OCI-LY3 (cell line): ENCODE measurements around the gene CCDC6.

Experiments used
- H2AFZ ChIP-seq: fragments of 200-600, 300-600 bp; shearing (Covaris generic); 2 replicates; pipeline ENCODE4 v1.6.0; 2014; ENCODE audit warnings: antibody characterized with exemption, low read depth, low read length
- H3K27ac ChIP-seq: fragments of 200-600, 300-600 bp; sonication (generic); 2 replicates; pipeline ENCODE4 v1.5.1; 2014; ENCODE audit warnings: mild to moderate bottlenecking, low read length, moderate library complexity, mixed read lengths
- H3K27me3 ChIP-seq: fragments of 200-600, 300-600 bp; sonication (generic); 2 replicates; pipeline ENCODE4 v1.6.1; 2014; ENCODE audit warnings: low read depth, low read length, mixed read lengths
- H3K36me3 ChIP-seq: fragments of 200-600, 300-600 bp; sonication (generic); replicated peaks from 2 replicates; pipeline ENCODE3; 2014; ENCODE audit warnings: low read depth, low read length, mixed read lengths
- H3K4me1 ChIP-seq: fragments of 300-600, 200-600 bp; sonication (generic); 2 replicates; pipeline ENCODE4 v1.6.1; 2014; ENCODE audit warnings: low read length, mixed read lengths
- H3K4me2 ChIP-seq: fragments of 200-600, 300-600 bp; sonication (generic); 2 replicates; pipeline ENCODE4 v1.6.1; 2014; ENCODE audit warnings: low read length, mixed read lengths
- H3K4me3 ChIP-seq: fragments of 300-600, 200-600 bp; sonication (generic); 2 replicates; pipeline ENCODE4 v1.5.1; 2014; ENCODE audit warnings: antibody characterized with exemption, mild to moderate bottlenecking, low read length, moderate library complexity
- H3K79me2 ChIP-seq: fragments of 300-600, 200-600 bp; shearing (Covaris generic); 2 replicates; pipeline ENCODE4 v1.6.1; 2014; ENCODE audit warnings: mild to moderate bottlenecking, low read length, mixed read lengths
- H3K9ac ChIP-seq: fragments of 300-600, 200-600 bp; shearing (Covaris generic); 2 replicates; pipeline ENCODE4 v1.6.0; 2014; ENCODE audit warnings: mild to moderate bottlenecking, low read length, moderate library complexity
- H3K9me3 ChIP-seq: fragments of 200-600, 300-600 bp; shearing (Covaris generic); 2 replicates; pipeline ENCODE4 v1.6.1; 2014; ENCODE audit warnings: low read length, mixed read lengths; ENCODE audit not compliant: insufficient read depth
- H4K20me1 ChIP-seq: fragments of 200-600, 300-600 bp; sonication (generic); 2 replicates; pipeline ENCODE4 v1.6.1; 2016; ENCODE audit warnings: low read length, mixed read lengths; ENCODE audit not compliant: insufficient read depth
- EZH2phosphoT487 ChIP-seq: fragments of 200-600 bp; shearing (Covaris generic); IDR thresholded peaks from 2 replicates; pipeline ENCODE4 v1.6.1; 2018; ENCODE audit warnings: antibody characterized with exemption, mixed run types, low read depth
- TF ChIP-seq, protein P1 (sequence below): fragments of 200-600, 300-600 bp; sonication (generic); IDR thresholded peaks from 2 replicates; pipeline ENCODE4 v1.5.1; 2014; ENCODE audit warnings: antibody characterized with exemption, low read length, low read depth

The CCDC6 gene

DNA sequence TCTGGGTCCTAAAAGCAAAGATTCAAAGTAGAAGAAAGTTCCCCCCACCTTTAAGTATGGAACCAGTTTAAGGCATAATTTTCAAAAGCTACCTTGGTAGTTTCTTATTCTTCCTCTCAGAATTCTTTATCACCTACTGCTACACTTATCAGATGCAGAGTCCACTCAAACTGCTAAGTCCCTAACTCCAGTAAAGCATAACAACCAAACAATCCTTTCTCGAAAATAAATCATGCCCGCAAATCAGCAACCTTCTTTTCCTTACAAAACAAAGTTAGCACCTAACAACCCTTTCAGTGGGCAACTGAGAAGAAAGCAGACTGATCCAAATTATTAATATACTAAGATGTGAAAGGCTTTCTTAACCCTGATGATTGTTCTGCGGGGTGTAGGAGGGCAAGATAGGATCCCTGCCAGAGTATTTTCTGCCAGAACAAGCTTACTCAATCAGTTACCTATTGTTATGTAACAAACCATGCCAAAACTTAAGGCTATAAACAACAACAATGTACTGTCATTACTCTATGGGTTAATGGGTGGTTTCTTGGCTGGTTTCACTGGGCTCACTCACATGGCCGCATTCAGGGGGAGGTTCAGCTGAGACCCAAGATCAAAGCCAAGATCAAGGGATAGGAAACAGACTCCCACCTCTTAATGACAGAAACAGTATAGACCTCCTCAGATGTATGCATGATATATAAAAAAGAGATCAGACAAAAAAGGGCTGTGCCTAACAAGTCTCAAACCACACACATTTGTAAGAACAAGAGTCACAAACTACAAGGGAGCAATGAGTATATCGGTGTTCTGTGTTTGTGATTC lies 42.0 kb downstream of the CCDC6 start:
- Histone ChIP-seq H3K79me2 (peaks cover 79% of the 10 kb centered on the region), H3K36me3 (no peaks in the 10 kb centered on the region), H3K4me3 (no peak overlapping the region), H3K27ac (no peak overlapping the region), H2AFZ (no peak overlapping the region), H3K27me3 (no peaks in the 10 kb centered on the region), H4K20me1 (peaks cover 36% of the 10 kb centered on the region), H3K4me1 (peaks cover 13% of the 10 kb centered on the region), H3K4me2 (no peak overlapping the region), H3K9ac (no peak overlapping the region), H3K9me3 (no peaks in the 10 kb centered on the region)
- TF ChIP-seq EZH2phosphoT487 = no peak
- TF ChIP-seq, protein P1, sequence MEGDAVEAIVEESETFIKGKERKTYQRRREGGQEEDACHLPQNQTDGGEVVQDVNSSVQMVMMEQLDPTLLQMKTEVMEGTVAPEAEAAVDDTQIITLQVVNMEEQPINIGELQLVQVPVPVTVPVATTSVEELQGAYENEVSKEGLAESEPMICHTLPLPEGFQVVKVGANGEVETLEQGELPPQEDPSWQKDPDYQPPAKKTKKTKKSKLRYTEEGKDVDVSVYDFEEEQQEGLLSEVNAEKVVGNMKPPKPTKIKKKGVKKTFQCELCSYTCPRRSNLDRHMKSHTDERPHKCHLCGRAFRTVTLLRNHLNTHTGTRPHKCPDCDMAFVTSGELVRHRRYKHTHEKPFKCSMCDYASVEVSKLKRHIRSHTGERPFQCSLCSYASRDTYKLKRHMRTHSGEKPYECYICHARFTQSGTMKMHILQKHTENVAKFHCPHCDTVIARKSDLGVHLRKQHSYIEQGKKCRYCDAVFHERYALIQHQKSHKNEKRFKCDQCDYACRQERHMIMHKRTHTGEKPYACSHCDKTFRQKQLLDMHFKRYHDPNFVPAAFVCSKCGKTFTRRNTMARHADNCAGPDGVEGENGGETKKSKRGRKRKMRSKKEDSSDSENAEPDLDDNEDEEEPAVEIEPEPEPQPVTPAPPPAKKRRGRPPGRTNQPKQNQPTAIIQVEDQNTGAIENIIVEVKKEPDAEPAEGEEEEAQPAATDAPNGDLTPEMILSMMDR = no peak

DNA sequence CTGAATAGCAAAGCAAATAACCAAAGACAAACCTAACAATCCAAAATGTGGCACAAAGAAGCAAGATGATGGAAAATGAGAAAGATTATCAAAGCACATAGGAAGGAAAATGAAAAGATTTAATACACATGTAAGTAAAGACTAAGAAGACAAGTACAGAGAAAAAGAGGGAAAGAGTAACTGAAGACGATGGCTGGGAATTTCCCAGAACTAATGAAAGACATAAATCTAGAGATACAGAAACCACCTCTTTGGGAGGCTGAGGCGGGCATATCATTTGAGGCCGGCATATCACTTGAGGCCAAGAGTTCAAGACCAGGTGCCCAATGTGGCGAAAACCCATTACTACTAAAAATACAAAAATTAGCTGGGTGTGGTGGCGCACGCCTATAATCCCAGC lies 46.8 kb downstream of the CCDC6 start:
- Histone ChIP-seq H3K4me1 (peaks cover 12% of the 10 kb centered on the region), H3K4me3 (no peak overlapping the region), H3K9ac (no peak overlapping the region), H3K79me2 (peaks cover 79% of the 10 kb centered on the region), H4K20me1 (peaks cover 23% of the 10 kb centered on the region), H2AFZ (no peak overlapping the region), H3K9me3 (no peaks in the 10 kb centered on the region), H3K27me3 (no peaks in the 10 kb centered on the region), H3K4me2 (peak overlapping the region; percentile 15), H3K36me3 (no peaks in the 10 kb centered on the region), H3K27ac (no peak overlapping the region)
- TF ChIP-seq, protein P1 = no peak
- TF ChIP-seq EZH2phosphoT487 = no peak

DNA sequence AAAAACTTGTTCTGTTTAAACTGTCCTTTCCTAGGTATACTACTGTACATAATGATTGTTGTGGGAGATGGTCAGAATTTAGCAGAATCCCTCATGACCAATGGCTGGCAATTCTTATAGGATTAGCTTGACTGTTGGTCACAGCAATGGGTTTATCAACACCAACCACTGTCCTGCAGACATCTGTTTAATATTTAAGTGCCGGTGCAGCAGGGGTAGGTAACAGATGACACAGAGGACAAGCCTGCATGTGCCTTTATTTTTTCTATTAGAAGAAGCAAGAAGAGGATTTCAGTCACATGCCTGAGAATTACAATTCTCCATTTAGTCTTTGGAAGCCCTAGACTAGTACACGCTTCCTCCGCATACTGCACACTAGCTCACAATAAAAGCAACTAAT lies 48.4 kb downstream of the CCDC6 start:
- Histone ChIP-seq H3K4me2 (no peak overlapping the region), H3K27me3 (no peaks in the 10 kb centered on the region), H3K9me3 (no peaks in the 10 kb centered on the region), H3K4me3 (no peak overlapping the region), H3K36me3 (no peaks in the 10 kb centered on the region), H4K20me1 (peaks cover 18% of the 10 kb centered on the region), H2AFZ (no peak overlapping the region), H3K9ac (no peak overlapping the region), H3K27ac (no peak overlapping the region), H3K4me1 (peaks cover 19% of the 10 kb centered on the region), H3K79me2 (peaks cover 78% of the 10 kb centered on the region)
- TF ChIP-seq EZH2phosphoT487 = no peak
- TF ChIP-seq, protein P1 = no peak

DNA sequence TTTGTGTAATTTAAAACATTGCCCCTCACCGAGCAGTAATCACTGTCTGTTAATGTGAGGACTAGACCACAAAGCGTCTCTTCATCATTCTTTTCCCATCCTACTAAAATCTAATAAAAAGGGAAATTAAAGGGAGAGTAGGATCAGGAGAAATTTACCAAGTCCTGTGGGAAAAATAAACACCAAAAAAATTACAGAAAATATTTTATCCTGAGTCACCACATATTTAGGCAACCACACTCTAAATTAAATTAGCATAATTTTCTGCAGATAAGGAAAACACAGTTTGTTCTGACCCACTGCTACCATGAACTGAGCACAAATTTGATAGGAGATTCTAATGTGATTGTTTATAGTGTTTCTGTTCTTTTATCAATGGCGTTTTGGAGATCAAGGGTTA lies 49.3 kb downstream of the CCDC6 start:
- Histone ChIP-seq H3K4me1 (peaks cover 28% of the 10 kb centered on the region), H3K27me3 (no peaks in the 10 kb centered on the region), H3K4me3 (no peak overlapping the region), H3K9me3 (no peaks in the 10 kb centered on the region), H3K27ac (no peak overlapping the region), H3K79me2 (peaks cover 81% of the 10 kb centered on the region), H3K4me2 (no peak overlapping the region), H3K9ac (no peak overlapping the region), H2AFZ (no peak overlapping the region), H3K36me3 (peaks cover under 1% of the 10 kb centered on the region), H4K20me1 (peaks cover 26% of the 10 kb centered on the region)
- TF ChIP-seq EZH2phosphoT487 = no peak
- TF ChIP-seq, protein P1 = no peak
